GM21528 (cell line): Measurements from ENCODE around the gene TNNT1.
"Not testable (repeated sequence)": the region's sequence is repeated elsewhere in the genome, so short reads cannot be mapped to it uniquely, and the experiment has no call there.

Experiments
- ATAC-seq: cut with Tn5 transposase; IDR thresholded peaks from one replicate; pipeline ENCODE4 v1.9.1; 2021; ENCODE audit warnings: mild to moderate bottlenecking, moderate library complexity; ENCODE audit not compliant: unreplicated experiment, low FRiP score

Gene TNNT1

GRCh38 chr19:55149078-55150003, at the start of gene TNNT1:
Gene TNNT1 (minus strand): TSS chr19:55149206. CDS start chr19:55147157, 2,049 bp downstream.
- no peak for ATAC-seq

DNA sequence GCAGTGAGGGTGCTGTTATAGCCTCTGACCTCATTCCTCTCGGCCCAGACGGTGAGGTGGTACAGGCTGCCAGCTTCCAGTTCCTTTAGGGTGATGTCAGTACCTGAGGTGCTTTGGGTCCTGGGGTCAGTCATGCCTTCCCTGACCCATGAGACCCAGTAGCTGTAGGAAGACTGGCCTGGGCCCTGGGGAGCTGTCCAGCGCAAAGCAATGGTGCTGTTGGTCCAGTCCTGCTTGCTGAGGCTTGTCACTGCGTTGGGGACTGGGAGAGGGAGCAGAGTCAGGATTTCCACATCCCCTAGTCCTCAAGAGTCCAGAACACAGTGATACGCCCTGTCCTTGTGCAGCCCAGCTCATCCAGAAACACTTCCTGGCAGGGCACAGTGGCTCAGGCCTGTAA, 49.6 kb upstream of the TNNT1 start:
- no peak for ATAC-seq

DNA sequence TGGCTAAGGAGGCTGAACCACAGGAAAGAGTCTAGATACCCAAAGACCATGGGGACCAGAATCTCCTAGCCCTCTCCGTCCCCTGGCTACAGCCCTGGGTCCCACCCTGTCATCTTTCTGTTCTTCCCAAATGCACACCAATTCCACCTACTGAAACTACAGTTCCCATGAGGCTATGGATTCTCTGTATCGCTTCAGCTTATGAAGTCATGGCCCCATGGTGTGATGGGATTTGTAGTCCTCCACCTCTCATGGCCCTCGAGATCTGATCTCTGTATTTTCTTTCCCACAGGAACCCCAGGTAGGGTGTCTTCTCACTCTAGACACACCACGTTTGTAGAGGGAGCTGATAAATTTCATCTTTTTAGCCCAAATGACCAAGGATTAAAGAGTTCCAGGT, 48.5 kb upstream of the TNNT1 start:
- no peak for ATAC-seq

DNA sequence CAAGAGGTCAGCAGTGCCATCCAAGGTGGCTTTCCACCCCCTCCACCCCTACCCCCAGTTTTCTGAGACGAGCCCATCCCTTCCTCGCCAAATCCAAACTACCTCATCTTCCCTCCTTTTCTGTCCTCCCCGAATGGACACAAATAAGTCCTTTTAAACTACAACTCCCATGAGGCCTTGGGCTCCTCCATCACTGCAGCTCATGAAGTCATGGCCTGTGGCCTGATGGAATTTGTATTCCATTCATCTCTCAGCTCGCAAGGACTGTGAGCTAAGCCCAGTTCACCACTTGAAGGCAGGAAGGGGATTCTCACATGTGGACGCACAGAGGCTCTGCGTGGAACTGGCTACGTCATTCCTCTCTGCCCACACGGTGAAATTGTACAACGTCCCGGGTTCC, 47.8 kb upstream of the TNNT1 start:
- no peak for ATAC-seq

GRCh38 chr19:55193481-55193880, 44.5 kb upstream of the TNNT1 start:
- no peak for ATAC-seq

DNA sequence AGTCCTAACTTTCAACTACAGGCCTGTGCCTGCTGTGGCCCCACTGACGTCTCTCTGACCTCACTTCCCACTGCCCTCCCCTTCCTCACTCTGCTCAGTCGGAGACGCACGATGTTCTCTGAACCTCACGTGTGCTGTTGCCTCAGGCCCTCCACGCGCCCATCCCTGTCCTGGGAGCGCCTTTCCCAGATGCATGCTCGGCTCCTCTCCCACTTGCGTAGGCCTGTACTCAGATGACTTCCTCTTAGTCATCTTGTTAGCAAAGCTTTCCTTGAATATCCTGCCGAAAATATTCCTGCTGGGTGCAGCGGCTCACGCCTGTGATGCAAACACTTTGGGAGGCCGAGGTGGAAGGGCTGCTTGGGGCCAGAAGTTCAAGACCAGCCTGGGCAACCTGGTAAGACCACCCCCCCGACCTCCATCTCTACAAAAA, 40.4 kb upstream of the TNNT1 start:
- ATAC-seq: no peak

- ATAC-seq: no peak
Measured at GRCh38 chr19:55188625-55189024, 39.6 kb upstream of the TNNT1 start.

- no peak for ATAC-seq
Measured at GRCh38 chr19:55186080-55186479, 37.1 kb upstream of the TNNT1 start.

DNA sequence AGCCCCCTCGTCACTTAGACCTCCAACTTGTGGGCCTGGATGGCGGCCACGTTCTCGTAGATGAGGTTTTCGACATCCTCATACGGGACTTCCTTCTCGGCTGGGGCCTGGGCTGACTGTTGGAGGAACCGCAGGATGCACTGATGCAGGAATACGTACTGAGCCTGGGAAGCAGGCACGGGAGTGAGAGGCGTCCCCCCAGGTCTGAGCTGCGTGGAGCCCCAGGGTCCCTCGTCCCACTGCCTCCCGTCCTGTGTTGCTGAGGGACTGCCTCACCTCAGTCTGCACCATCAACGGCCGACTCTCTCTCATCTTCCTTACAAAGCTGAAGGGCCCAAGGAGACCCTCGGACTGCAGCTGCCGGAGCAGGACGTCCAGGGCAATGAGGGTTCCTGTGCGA, 32.7 kb upstream of the TNNT1 start:
- no peak for ATAC-seq

- peak; percentile 19 for ATAC-seq
Measured at GRCh38 chr19:55179606-55180484, 30.8 kb upstream of the TNNT1 start, which contains the start of gene SYT5. Gene SYT5 (minus strand): TSS chr19:55180289. CDS start chr19:55179041, 1,248 bp downstream.

GRCh38 chr19:55178781-55179599, 30.0 kb upstream of the TNNT1 start:
- ATAC-seq: peak; percentile 56

GRCh38 chr19:55176076-55176475, 27.1 kb upstream of the TNNT1 start:
- no peak for ATAC-seq

DNA sequence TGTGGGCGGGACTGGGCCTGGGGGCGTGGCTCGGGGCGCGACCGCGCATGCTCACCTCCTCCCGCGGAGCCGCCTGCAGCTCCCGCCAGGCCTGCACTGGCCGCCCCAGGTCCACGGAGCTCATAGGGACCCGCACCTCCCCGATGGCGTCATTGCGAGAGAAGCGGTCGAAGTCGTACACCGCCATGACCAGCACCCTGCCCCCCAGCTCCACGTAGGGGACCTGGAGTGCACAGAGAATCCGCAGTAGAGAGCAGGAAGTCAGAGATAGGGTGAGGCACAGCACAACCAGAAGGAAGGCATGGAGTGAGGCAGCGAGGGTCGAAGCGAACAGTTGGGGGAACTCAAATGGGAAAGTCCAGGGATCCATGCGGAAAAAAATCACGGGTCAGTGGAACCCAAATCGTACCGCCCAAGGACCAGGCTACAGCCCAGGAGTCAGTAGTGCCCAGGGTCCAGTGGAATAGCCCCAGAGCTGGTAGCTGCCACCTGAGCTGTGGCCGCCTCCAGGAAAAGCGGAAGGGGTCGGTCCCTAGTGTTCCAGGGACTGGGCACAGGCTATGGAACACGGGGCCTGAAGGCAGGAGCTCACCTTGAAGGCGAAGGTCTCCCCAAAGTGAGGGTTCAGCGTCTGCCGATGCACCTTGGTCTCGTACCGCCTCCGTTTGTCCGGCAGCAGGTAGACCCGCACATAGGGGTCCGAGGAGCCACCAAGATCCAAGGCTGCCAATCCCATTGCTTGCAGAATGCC, 26.3 kb upstream of the TNNT1 start:
- no peak for ATAC-seq

GRCh38 chr19:55174425-55175116, 25.6 kb upstream of the TNNT1 start:
- ATAC-seq: no peak

GRCh38 chr19:55173714-55174409, 24.9 kb upstream of the TNNT1 start:
- ATAC-seq: no peak

- no peak for ATAC-seq
Measured at GRCh38 chr19:55173186-55173713, 24.2 kb upstream of the TNNT1 start.

- ATAC-seq: no peak
Measured at GRCh38 chr19:55172741-55173140, 23.7 kb upstream of the TNNT1 start.

- not testable (repeated sequence) for ATAC-seq
Measured at GRCh38 chr19:55172318-55172717, 23.3 kb upstream of the TNNT1 start.
